ENCODE results near the gene MISP.

MISP gene

GRCh38 chr19:803686-804418 lies 52.9 kb downstream of the MISP start:
- Histone ChIP-seq H3K27ac (no peak overlapping the region), H3K4me3 (no peak overlapping the region)

- Histone ChIP-seq H3K4me3 (no peak overlapping the region), H3K27ac (no peak overlapping the region)
These were observed 53.7 kb downstream of the MISP start for GRCh38 chr19:804419-805165.

- H3K4me3 ChIP-seq = no peak overlapping the region
- no peak overlapping the region for H3K27ac ChIP-seq
These were observed 54.2 kb downstream of the MISP start for GRCh38 chr19:805166-805551.

DNA sequence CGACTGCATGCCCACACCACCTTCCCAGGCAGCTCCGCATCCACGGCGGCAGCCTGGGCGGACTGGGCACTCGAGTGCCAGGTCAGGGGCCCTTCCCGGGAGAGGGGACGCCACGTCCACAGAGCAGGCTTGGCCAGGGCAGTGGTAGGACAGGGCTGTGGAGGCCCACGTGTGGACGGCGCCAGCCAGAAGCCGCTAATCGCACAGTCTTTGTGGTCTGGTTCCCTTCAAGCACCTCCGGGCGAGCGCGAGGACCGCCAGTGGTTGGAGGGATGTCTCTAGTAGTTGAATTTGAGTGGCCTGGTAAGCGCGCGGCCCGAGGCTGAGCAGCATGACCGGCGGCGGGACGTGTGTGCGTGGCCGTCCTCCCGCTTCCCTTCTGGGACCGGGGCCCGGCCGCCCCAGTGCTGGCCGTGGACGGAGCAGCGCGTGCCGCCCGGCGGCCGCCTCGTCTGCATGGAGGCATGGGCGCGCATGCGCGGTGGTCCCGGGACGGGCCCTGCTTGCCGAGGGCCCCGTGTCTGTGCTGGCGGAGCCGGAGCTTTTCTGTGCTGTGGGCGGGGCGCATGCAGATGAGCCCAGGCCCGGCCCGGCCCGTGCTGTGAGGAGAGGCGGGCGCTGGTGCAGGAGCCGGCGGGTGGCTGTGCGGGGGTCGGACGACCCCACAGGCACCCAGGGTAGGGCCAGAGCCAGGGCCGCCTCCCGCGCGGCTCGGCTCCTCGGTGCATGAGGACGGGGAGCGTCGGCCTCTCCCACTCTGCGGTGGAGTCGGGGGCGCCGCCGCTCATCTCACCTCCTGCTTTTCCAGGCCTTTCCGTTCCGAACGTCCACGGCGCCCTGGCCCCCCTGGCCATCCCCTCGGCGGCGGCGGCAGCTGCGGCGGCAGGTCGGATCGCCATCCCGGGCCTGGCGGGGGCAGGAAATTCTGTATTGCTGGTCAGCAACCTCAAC lies 55.0 kb downstream of the MISP start:
- no peak overlapping the region for H3K4me3 ChIP-seq
- H3K27ac ChIP-seq = no peak overlapping the region

DNA sequence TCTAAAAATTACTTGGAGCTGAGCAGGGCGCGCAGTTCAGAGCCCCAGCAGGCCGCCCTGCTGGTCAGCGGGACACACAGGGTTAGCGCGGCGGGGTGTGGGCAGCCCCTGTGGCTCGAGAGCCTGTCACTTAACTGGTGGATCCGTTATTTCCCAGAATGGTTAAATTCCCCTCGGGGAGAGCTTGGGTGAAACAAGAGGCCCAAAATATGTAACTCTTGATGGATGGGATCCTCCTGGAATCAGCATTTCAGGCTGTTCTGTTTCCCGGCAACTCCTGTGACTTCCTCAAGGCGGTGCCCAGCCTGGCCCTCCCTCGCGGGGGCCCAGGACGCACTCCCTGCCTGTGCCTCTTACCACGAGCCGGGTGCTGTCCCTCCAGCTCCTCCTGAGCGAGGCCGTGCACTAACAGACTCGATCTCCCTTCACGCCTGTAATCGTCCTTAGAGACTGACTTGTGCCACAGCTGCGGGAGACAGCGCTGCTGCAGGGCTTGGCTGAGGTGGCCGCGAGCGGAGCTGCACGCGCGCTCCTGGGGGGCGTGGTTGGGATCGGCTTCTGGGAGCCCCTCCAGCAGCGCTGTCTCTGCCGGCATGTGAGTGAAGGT lies 56.0 kb downstream of the MISP start:
- Histone ChIP-seq H3K27ac (no peak overlapping the region), H3K4me3 (no peak overlapping the region)

GRCh38 chr19:807627-808422 lies 56.9 kb downstream of the MISP start:
- Histone ChIP-seq H3K27ac (no peak overlapping the region), H3K4me3 (no peak overlapping the region)

GRCh38 chr19:808423-808775 lies 57.5 kb downstream of the MISP start:
- no peak overlapping the region for H3K27ac ChIP-seq
- no peak overlapping the region for H3K4me3 ChIP-seq

GRCh38 chr19:810077-810855 lies 59.4 kb downstream of the MISP start:
- no peak overlapping the region for H3K4me3 ChIP-seq
- no peak overlapping the region for H3K27ac ChIP-seq

- Histone ChIP-seq H3K4me3 (no peak overlapping the region), H3K27ac (no peak overlapping the region)
These were observed 60.1 kb downstream of the MISP start for GRCh38 chr19:810883-811489.

GRCh38 chr19:811506-812048 lies 60.7 kb downstream of the MISP start:
- Histone ChIP-seq H3K27ac (no peak overlapping the region), H3K4me3 (no peak overlapping the region)

DNA sequence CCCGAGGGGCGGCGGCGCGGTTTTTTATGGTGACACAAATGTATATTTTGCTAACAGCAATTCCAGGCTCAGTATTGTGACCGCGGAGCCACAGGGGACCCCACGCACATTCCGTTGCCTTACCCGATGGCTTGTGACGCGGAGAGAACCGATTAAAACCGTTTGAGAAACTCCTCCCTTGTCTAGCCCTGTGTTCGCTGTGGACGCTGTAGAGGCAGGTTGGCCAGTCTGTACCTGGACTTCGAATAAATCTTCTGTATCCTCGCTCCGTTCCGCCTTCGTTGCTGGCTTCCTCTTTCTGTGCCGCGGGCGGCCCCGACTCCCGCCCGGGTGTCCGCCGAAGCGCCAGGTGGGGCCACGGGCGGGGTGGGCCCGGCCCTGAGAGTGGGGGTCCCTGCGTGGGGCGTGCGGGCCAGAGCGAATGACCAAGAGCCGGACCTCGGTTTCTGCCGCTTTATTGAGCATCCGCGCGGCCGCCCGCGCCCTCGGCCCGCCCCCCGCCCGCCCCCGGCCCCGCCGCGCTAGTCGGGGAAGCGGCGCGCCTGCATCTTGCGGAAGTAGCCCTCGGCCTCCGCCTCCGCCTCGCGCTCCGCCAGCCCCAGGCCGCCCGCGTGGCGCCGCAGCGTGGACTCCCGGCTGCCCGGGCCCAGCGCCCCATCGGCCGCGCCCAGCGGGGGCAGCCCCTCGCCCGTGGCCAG lies 61.3 kb downstream of the MISP start:
- no peak overlapping the region for H3K27ac ChIP-seq

GRCh38 chr19:812747-813218 lies 61.9 kb downstream of the MISP start:
- Histone ChIP-seq H3K27ac (no peak overlapping the region), H3K4me3 (no peak overlapping the region)

More for the DNA sequence above, 61.3 kb downstream of the MISP start:
- no peak overlapping the region for H3K4me3 ChIP-seq

- no peak overlapping the region for H3K4me3 ChIP-seq
- H3K27ac ChIP-seq = no peak overlapping the region
These were observed 62.6 kb downstream of the MISP start for GRCh38 chr19:813219-814151.

All from skin epidermis (tissue), 12 donors.